HFFc6 (cell line): ENCODE data around the gene LDLRAD3. TPM values are rescaled to one million over a fixed set of nuclear protein-coding genes. Genes with fewer than 3 reads are reported as not detected.
A peak's percentile ranks its signal among the peaks of the same experiment; 100 is the strongest.
"Not testable (repeated sequence)": the region's sequence is repeated elsewhere in the genome, so short reads cannot be mapped to it uniquely, and the experiment has no call there.

ENCODE experiments used
- DNase-seq: peaks from one replicate; pipeline ENCODE4 v3.0.0-alpha.2; 2018
- H3K27ac Mint-ChIP-seq: 2 replicates; pipeline ENCODE4 v1.8.0; 2020; ENCODE audit warnings: mild to moderate bottlenecking, mixed read lengths
- H3K27me3 Mint-ChIP-seq: 2 replicates; pipeline ENCODE4 v1.8.0; 2021; ENCODE audit warnings: mild to moderate bottlenecking, moderate library complexity, mixed read lengths; ENCODE audit not compliant: insufficient read depth
- H3K36me3 Mint-ChIP-seq: 2 replicates; pipeline ENCODE4 v1.8.0; 2021; ENCODE audit warnings: low read depth, mixed read lengths
- H3K4me1 Mint-ChIP-seq: 2 replicates; pipeline ENCODE4 v1.8.0; 2020; ENCODE audit warnings: low read depth, mixed read lengths
- H3K4me3 Mint-ChIP-seq: 2 replicates; pipeline ENCODE4 v1.8.0; 2020; ENCODE audit warnings: mild to moderate bottlenecking, moderate library complexity, mixed read lengths
- H3K9me3 Mint-ChIP-seq: 2 replicates; pipeline ENCODE4 v1.8.0; 2020; ENCODE audit warnings: mild to moderate bottlenecking, mixed read lengths
- CTCF ChIP-seq: fragments of 200-600 bp; sonication (generic); IDR thresholded peaks from 2 replicates; pipeline ENCODE4 v1.5.0; 2021; ENCODE audit warnings: antibody characterized with exemption, mild to moderate bottlenecking
- total RNA-seq, 6 experiments: library from RNA; stranded (reverse); fragmentation: NEBNext Ultra II Directional; extraction: Animal tissue kit (Norgen Biotek cat#: 25700); gene quantifications; 2 replicates in 1 of 6; 3 replicates in 5 of 6; pipeline ENCODE4 v1.2.3, GENCODE V29; 2021

The LDLRAD3 gene
- total RNA-seq, 6 experiments from 2014 or later, result 5.2 to 6.5 (median 5.6) TPM

GRCh38 chr11:36167729-36168128 is 223.9 kb downstream of the LDLRAD3 start:
- peaks cover 10% of the 10 kb centered on the region for H3K4me1 Mint-ChIP-seq
- no peaks in the 10 kb centered on the region; the same call in 1 of the 2 replicates for H3K27me3 Mint-ChIP-seq
- H3K36me3 Mint-ChIP-seq, result peaks cover 10% of the 10 kb centered on the region
- H3K9me3 Mint-ChIP-seq, result peaks cover 7% of the 10 kb centered on the region; the same call in 1 of the 2 replicates
- no peak for TF ChIP-seq CTCF
- no peak overlapping the region for H3K4me3 Mint-ChIP-seq
- DNase-seq, result no peak
- H3K27ac Mint-ChIP-seq, result no peak overlapping the region

- H3K4me1 Mint-ChIP-seq, result no peaks in the 10 kb centered on the region
- peaks cover 5% of the 10 kb centered on the region for H3K27me3 Mint-ChIP-seq
- no peaks in the 10 kb centered on the region for H3K36me3 Mint-ChIP-seq
- no peak for TF ChIP-seq CTCF
- DNase-seq, result no peak
- no peak overlapping the region for H3K4me3 Mint-ChIP-seq
- no peak overlapping the region for H3K27ac Mint-ChIP-seq
- no peaks in the 10 kb centered on the region for H3K9me3 Mint-ChIP-seq
These were observed 234.0 kb downstream of the LDLRAD3 start for GRCh38 chr11:36177836-36178235.

GRCh38 chr11:36186340-36187175 is 242.7 kb downstream of the LDLRAD3 start:
- no peak overlapping the region for H3K4me3 Mint-ChIP-seq
- DNase-seq, result peak; percentile 15
- peaks cover 6% of the 10 kb centered on the region; the same call in 1 of the 2 replicates for H3K4me1 Mint-ChIP-seq
- no peaks in the 10 kb centered on the region for H3K9me3 Mint-ChIP-seq
- no peak for TF ChIP-seq CTCF
- H3K27ac Mint-ChIP-seq, result no peak overlapping the region
- no peaks in the 10 kb centered on the region for H3K27me3 Mint-ChIP-seq
- no peaks in the 10 kb centered on the region for H3K36me3 Mint-ChIP-seq

- DNase-seq, result no peak
- no peak for TF ChIP-seq CTCF
- Mint-ChIP-seq H3K9me3 (no peaks in the 10 kb centered on the region), H3K4me3 (no peak overlapping the region), H3K36me3 (no peaks in the 10 kb centered on the region), H3K27me3 (no peaks in the 10 kb centered on the region), H3K27ac (no peak overlapping the region), H3K4me1 (peaks cover 6% of the 10 kb centered on the region; the same call in 1 of the 2 replicates)
These were observed 243.8 kb downstream of the LDLRAD3 start for GRCh38 chr11:36187622-36188021.

GRCh38 chr11:36189735-36190134 is 245.9 kb downstream of the LDLRAD3 start:
- H3K36me3 Mint-ChIP-seq, H3K27me3 Mint-ChIP-seq, H3K9me3 Mint-ChIP-seq, H3K4me3 Mint-ChIP-seq, H3K4me1 Mint-ChIP-seq, H3K27ac Mint-ChIP-seq, DNase-seq: not testable (repeated sequence)

GRCh38 chr11:36191941-36192340 is 248.1 kb downstream of the LDLRAD3 start:
- no peak for DNase-seq
- Mint-ChIP-seq H3K27me3 (no peaks in the 10 kb centered on the region), H3K27ac (no peak overlapping the region), H3K4me1 (no peaks in the 10 kb centered on the region; the same call in 1 of the 2 replicates), H3K9me3 (no peaks in the 10 kb centered on the region), H3K36me3 (no peaks in the 10 kb centered on the region), H3K4me3 (no peak overlapping the region)
- no peak for TF ChIP-seq CTCF
